ENCODE measurements around the gene FAM204A. TPM values are rescaled to one million over a fixed set of nuclear protein-coding genes. Genes with fewer than 3 reads are reported as not detected.

FAM204A gene
- total RNA-seq, 1 experiment from 2014 or later: 44.4 TPM

- no peaks in the 10 kb centered on the region for H3K9me2 ChIP-seq (ENCODE audit: insufficient read depth)
- no peak overlapping the region for H3K4me3 ChIP-seq
- H3F3A ChIP-seq (ENCODE audit: insufficient read depth, low read depth): no peaks in the 10 kb centered on the region; the same call in 1 of the 2 replicates
- H3K27me3 ChIP-seq (ENCODE audit: insufficient read depth, low read depth): no peaks in the 10 kb centered on the region
- POLR2A ChIA-PET (ENCODE audit: unreplicated experiment): no interaction called here
- no peak for TF ChIP-seq EZH2 (IDR thresholded peaks at IDR 0.05; ENCODE audit: low read depth)
- no peak for TF ChIP-seq CTCF (conservative IDR thresholded peaks at IDR 0.05)
- no peaks in the 10 kb centered on the region for H3K4me1 ChIP-seq (replicated peaks; ENCODE audit: insufficient read depth)
- H3K36me3 ChIP-seq (ENCODE audit: low read depth): no peaks in the 10 kb centered on the region
- H2AFZ ChIP-seq: no peak overlapping the region
- intact Hi-C loops (cut with micrococcal nuclease; ENCODE audit: unreplicated experiment): no loop called here
- CTCF ChIA-PET: interaction anchor here (0.6 kb wide), 1 partner anchor 30 kb away, joined by 10 read pairs; no protein-coding TSS in a partner anchor
- no peaks in the 10 kb centered on the region for H4K20me1 ChIP-seq (ENCODE audit: insufficient read depth)
- no peak overlapping the region for H3K4me2 ChIP-seq
- H3K79me2 ChIP-seq (ENCODE audit: low read depth): no peaks in the 10 kb centered on the region
- BruUV-seq (replicated peaks): no TSS peak
- H3K9me3 ChIP-seq (ENCODE audit: insufficient read depth, low read depth): no peaks in the 10 kb centered on the region
- no peak for DNase-seq
- no peak overlapping the region for H3K27ac ChIP-seq
Measured at GRCh38 chr10:118358327-118358726, 16.2 kb upstream of the FAM204A start.

DNA sequence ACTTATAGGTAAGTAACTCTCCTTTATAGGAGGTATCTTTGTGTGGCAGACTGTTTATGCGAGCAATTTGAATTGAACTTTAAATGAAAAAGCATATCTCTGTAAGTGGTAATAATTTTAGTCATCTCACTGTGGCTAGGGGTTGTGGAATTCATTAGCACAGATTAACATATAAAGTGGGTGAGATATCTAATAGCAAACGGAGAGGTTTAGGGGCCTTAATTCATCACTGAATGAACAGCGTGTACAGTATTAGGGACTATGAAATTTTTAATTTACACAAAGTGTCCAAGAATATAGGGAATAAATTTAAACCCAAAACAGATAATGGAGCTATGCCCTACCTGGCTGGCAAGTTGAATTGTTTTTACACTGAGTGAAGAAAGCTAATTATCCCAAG, 15.7 kb upstream of the FAM204A start:
- TF ChIP-seq CTCF (conservative IDR thresholded peaks at IDR 0.05) (no peak), EZH2 (IDR thresholded peaks at IDR 0.05; ENCODE audit: low read depth) (no peak)
- DNase-seq: no peak
- Histone ChIP-seq H3K36me3 (ENCODE audit: low read depth) (no peaks in the 10 kb centered on the region), H3K9me2 (ENCODE audit: insufficient read depth) (no peaks in the 10 kb centered on the region), H3F3A (ENCODE audit: insufficient read depth, low read depth) (no peaks in the 10 kb centered on the region; the same call in 1 of the 2 replicates), H3K27me3 (ENCODE audit: insufficient read depth, low read depth) (no peaks in the 10 kb centered on the region), H3K27ac (no peak overlapping the region), H3K4me3 (no peak overlapping the region), H3K4me1 (replicated peaks; ENCODE audit: insufficient read depth) (no peaks in the 10 kb centered on the region), H2AFZ (no peak overlapping the region), H3K4me2 (no peak overlapping the region), H3K79me2 (ENCODE audit: low read depth) (no peaks in the 10 kb centered on the region), H4K20me1 (ENCODE audit: insufficient read depth) (no peaks in the 10 kb centered on the region), H3K9me3 (ENCODE audit: insufficient read depth, low read depth) (no peaks in the 10 kb centered on the region)
- no TSS peak for BruUV-seq (replicated peaks)
- intact Hi-C loops (cut with micrococcal nuclease; ENCODE audit: unreplicated experiment): no loop called here
- ChIA-PET POLR2A (ENCODE audit: unreplicated experiment) (no interaction called here), CTCF (no interaction called here)

DNA sequence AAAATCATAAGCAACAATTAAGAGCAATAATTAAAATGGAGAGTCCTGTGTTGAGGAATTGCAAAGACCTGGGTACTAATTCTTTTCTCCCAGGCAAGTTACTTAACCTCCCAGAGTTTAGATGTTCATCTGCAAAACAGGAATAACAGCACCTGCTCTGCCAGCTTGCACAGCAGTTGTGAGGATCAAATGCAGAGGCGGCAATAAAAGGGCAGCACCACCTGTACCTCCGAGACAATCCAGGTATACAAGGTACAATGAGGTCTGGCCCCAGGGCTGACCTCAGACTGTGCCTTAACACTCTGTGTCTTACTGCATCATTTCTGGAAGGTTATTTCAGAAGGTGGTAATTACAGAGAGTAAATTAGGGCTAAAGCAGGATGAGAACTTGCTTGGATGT, 14.5 kb upstream of the FAM204A start:
- DNase-seq: no peak
- H3K27ac ChIP-seq: no peak overlapping the region
- H4K20me1 ChIP-seq (ENCODE audit: insufficient read depth): no peaks in the 10 kb centered on the region
- no peak overlapping the region for H3K4me3 ChIP-seq
- no TSS peak for BruUV-seq (replicated peaks)
- no peaks in the 10 kb centered on the region for H3K27me3 ChIP-seq (ENCODE audit: insufficient read depth, low read depth)
- no peak overlapping the region for H3K4me2 ChIP-seq
- H3K36me3 ChIP-seq (ENCODE audit: low read depth): no peaks in the 10 kb centered on the region
- ChIA-PET CTCF (no interaction called here), POLR2A (ENCODE audit: unreplicated experiment) (no interaction called here)
- no peaks in the 10 kb centered on the region for H3K4me1 ChIP-seq (replicated peaks; ENCODE audit: insufficient read depth)
- intact Hi-C loops (cut with micrococcal nuclease; ENCODE audit: unreplicated experiment): no loop called here
- H3K9me2 ChIP-seq (ENCODE audit: insufficient read depth): no peaks in the 10 kb centered on the region
- TF ChIP-seq CTCF (conservative IDR thresholded peaks at IDR 0.05) (no peak), EZH2 (IDR thresholded peaks at IDR 0.05; ENCODE audit: low read depth) (no peak)
- H3F3A ChIP-seq (ENCODE audit: insufficient read depth, low read depth): no peaks in the 10 kb centered on the region; the same call in 1 of the 2 replicates
- H3K79me2 ChIP-seq (ENCODE audit: low read depth): no peaks in the 10 kb centered on the region
- no peak overlapping the region for H2AFZ ChIP-seq
- H3K9me3 ChIP-seq (ENCODE audit: insufficient read depth, low read depth): no peaks in the 10 kb centered on the region
